Mucosa of descending colon (tissue), 3 donors: ENCODE data around the gene CRIP2. TPM values are rescaled to one million over a fixed set of nuclear protein-coding genes. Genes with fewer than 3 reads are reported as not detected.
A peak's percentile ranks its signal among the peaks of the same experiment; 100 is the strongest.

ENCODE experiments used
- ATAC-seq: fragments of 200-7000 bp; cut with Tn5 transposase; one replicate; pipeline ENCODE4 v1.9.1; 2020; ENCODE audit warnings: mild to moderate bottlenecking, moderate library complexity
- DNase-seq, 3 donors: peaks; one replicate each; pipeline ENCODE4 v3.0.0-alpha.2; 2020
- H3K36me3 ChIP-seq: fragments of 200-600 bp; one replicate; pipeline ENCODE4 v1.8.0; 2021; ENCODE audit warnings: low read depth, mild to moderate bottlenecking
- H3K4me1 ChIP-seq: fragments of 200-600 bp; one replicate; pipeline ENCODE4 v1.8.0; 2021; ENCODE audit warnings: low read depth, mild to moderate bottlenecking
- H3K4me3 ChIP-seq: fragments of 200-600 bp; one replicate; pipeline ENCODE4 v1.8.0; 2021; ENCODE audit warnings: mild to moderate bottlenecking
- H3K9me3 ChIP-seq: fragments of 200-600 bp; one replicate; pipeline ENCODE4 v1.8.0; 2021; ENCODE audit warnings: mild to moderate bottlenecking
- intact Hi-C, 2 donors: fragments of 100-400 bp; cut with DNase I in 1 of 2; cut with micrococcal nuclease in 1 of 2; formaldehyde crosslinking; loops; one replicate each; pipeline versions ENCODE4 v1.11.0 to v1.11.1; 2022; cut with DNase I, micrococcal nuclease
- total RNA-seq, 3 donors: library from RNA; stranded (reverse); fragmentation: NEBNext Ultra II Directional in 2 of 3; extraction: Animal tissue kit (Norgen Biotek cat#: 25700) in 2 of 3; gene quantifications; one replicate each; pipeline versions ENCODE4 v1.2.1 to v1.2.4, GENCODE V29; 2021 to 2023
- TF ChIP-seq, protein P1 (sequence below): fragments of 200-600 bp; IDR thresholded peaks from one replicate; pipeline ENCODE4 v1.8.0; 2022; ENCODE audit warnings: antibody characterized with exemption, mild to moderate bottlenecking
- donor health status: DM: no; HTN: no; CAD: no; lungs with moderate emphysema.
- donor health status: DM: no; HTN: no; CAD: no.
- donor health status: DM: no; HTN: yes; CAD: no.

The CRIP2 gene
- total RNA-seq, 3 donors from 2014 or later, result 10.0 to 41.6 (median 23.5) TPM

- H3K36me3 ChIP-seq, result no peaks in the 10 kb centered on the region
- TF ChIP-seq, protein P1, sequence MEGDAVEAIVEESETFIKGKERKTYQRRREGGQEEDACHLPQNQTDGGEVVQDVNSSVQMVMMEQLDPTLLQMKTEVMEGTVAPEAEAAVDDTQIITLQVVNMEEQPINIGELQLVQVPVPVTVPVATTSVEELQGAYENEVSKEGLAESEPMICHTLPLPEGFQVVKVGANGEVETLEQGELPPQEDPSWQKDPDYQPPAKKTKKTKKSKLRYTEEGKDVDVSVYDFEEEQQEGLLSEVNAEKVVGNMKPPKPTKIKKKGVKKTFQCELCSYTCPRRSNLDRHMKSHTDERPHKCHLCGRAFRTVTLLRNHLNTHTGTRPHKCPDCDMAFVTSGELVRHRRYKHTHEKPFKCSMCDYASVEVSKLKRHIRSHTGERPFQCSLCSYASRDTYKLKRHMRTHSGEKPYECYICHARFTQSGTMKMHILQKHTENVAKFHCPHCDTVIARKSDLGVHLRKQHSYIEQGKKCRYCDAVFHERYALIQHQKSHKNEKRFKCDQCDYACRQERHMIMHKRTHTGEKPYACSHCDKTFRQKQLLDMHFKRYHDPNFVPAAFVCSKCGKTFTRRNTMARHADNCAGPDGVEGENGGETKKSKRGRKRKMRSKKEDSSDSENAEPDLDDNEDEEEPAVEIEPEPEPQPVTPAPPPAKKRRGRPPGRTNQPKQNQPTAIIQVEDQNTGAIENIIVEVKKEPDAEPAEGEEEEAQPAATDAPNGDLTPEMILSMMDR, result no peak
- no peak overlapping the region for H3K4me3 ChIP-seq
- no peak for ATAC-seq
- H3K4me1 ChIP-seq, result peaks cover 61% of the 10 kb centered on the region
- no peaks in the 10 kb centered on the region for H3K9me3 ChIP-seq
- DNase-seq, result peak in 2 of 3 donors; percentile 27 to 51
- intact Hi-C loops, result no loop called here
These were observed 5.7 kb downstream of the CRIP2 start for GRCh38 chr14:105480199-105480746.

GRCh38 chr14:105480807-105481801 lies 6.5 kb downstream of the CRIP2 start:
- TF ChIP-seq, protein P1, result peak; percentile 99
- peak; percentile 76 for ATAC-seq
- Histone ChIP-seq H3K9me3 (no peaks in the 10 kb centered on the region), H3K4me1 (peaks cover 67% of the 10 kb centered on the region), H3K36me3 (no peaks in the 10 kb centered on the region), H3K4me3 (no peak overlapping the region)
- intact Hi-C loops, result no loop called here
- DNase-seq, result peak; percentile 90 to 95 (median 93)

DNA sequence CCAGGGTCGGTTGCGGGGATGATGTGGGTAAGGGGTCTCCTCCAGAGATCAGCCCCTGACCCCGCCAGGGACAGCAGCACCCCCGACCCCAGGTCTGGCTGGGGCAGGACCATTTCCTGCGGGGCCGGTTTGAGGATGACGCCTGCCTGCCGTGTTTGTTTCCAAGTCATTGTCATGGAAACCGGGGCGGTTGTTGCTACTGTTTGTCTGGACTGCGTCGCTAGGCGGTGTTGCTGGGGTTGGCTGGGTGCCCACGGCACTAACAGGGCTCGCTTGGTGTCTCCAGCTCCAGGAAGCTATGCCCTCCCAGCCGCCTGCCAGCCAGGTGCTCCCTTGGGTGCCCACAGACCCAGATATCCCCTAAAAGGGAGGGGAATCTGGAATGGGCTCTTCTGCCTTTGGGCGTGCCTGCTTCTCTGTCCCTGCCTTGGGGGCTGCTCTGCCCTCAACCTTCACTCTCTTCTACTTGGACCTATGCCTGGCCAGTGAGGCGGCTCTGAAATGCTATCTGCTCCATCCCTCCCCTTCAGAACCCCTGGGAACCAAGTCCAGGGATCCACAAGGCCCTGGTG lies 7.4 kb downstream of the CRIP2 start:
- Histone ChIP-seq H3K4me3 (no peak overlapping the region), H3K36me3 (no peaks in the 10 kb centered on the region), H3K4me1 (peaks cover 67% of the 10 kb centered on the region), H3K9me3 (no peaks in the 10 kb centered on the region)
- TF ChIP-seq, protein P1, result no peak
- ATAC-seq (peak; percentile 69), DNase-seq (peak; percentile 95 to 98 (median 95))
- intact Hi-C loops, result no loop called here

- ATAC-seq, result no peak
- H3K36me3 ChIP-seq, result no peaks in the 10 kb centered on the region
- intact Hi-C loops, result no loop called here
- peaks cover 73% of the 10 kb centered on the region for H3K4me1 ChIP-seq
- no peak overlapping the region for H3K4me3 ChIP-seq
- peak in 1 of 3 donors; percentile 49 for DNase-seq
- H3K9me3 ChIP-seq, result no peaks in the 10 kb centered on the region
- TF ChIP-seq, protein P1, result no peak
These were observed 8.0 kb downstream of the CRIP2 start for GRCh38 chr14:105482486-105483110.

DNA sequence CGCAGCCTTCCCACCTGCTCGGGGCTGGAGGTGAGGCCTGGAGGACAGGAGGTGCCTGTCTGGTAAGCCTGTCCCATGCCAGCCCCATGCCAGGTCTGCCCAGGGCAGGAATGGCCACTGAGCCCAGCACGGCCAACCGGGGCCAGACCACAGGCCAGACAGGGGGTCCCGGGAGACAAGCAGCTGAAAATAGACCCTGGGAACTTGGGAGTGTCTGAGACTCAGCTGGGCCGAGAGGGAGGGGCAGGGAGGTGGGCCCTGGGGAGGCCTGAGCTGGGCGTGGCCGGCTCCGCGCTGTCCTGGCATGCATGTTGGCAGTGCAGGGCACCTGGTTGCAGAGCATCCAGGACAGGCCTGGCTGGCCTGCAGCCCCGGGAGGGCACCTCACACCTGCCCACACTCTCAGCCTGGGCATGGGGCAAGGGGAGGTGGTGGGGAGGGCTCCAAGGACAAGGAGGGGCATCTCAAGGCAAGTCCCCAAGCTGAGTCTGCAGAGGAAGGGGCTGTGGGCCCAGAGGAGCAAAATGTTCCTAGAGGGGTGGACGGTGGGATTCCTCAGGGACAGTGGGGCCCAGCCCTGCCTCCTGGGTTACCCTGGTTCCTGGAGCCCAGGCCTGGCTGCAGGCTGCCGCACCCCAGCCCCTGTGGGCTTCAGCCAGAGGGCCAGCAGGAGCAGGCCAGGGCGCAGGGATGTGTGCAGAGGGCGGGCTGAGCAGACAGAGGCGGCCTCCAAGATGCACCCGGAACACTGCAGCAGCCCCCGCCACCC lies 8.9 kb downstream of the CRIP2 start:
- H3K4me3 ChIP-seq, result no peak overlapping the region
- intact Hi-C loops, result no loop called here
- H3K36me3 ChIP-seq, result no peaks in the 10 kb centered on the region
- no peaks in the 10 kb centered on the region for H3K9me3 ChIP-seq
- H3K4me1 ChIP-seq, result peaks cover 76% of the 10 kb centered on the region
- DNase-seq (peak in 2 of 3 donors; percentile 64 to 77), ATAC-seq (peak; percentile 7)
- TF ChIP-seq, protein P1, result no peak
